ENCODE results near the gene KRAS. TPM values are rescaled to one million over a fixed set of nuclear protein-coding genes. Genes with fewer than 3 reads are reported as not detected.

Gene KRAS
- total RNA-seq, 1 experiment from 2014 or later: 47.5 TPM

GRCh38 chr12:25248137-25248536 lies 2.6 kb downstream of the KRAS start:
- H2BK20ac ChIP-seq (ENCODE audit: low read depth, low read length, poor library complexity, severe bottlenecking): no peak overlapping the region
- H2AFZ ChIP-seq (ENCODE audit: low read length): no peak overlapping the region
- H3K79me2 ChIP-seq (ENCODE audit: insufficient read depth, low read length): peaks cover 10% of the 10 kb centered on the region; the same call in 1 of the 2 replicates
- no peak overlapping the region for H3K4me2 ChIP-seq (ENCODE audit: insufficient read depth, insufficient read length, low read length)
- no peaks in the 10 kb centered on the region for H3K9me3 ChIP-seq (ENCODE audit: control insufficient read depth, low read depth, low read length)
- H3K18ac ChIP-seq (ENCODE audit: insufficient read length, low read depth, low read length): no peak overlapping the region
- no peak overlapping the region for H2BK5ac ChIP-seq (ENCODE audit: insufficient read length, low read length)
- peaks cover 0 to 31% (median 20%) of the 10 kb centered on the region in 3 experiments; a peak in 4 of 7 replicates for H3K36me3 Mint-ChIP-seq (ENCODE audit: insufficient read depth in 1 of 3, low read depth in 3 of 3)
- H3K4me1 Mint-ChIP-seq: peaks cover 23 to 35% of the 10 kb centered on the region in 2 experiments
- no peak overlapping the region for H4K91ac ChIP-seq (ENCODE audit: insufficient read length, low read depth, low read length)
- no CpG with 5 or more reads among the region's 20 CpGs for WGBS (ENCODE audit: extremely low coverage, insufficient read length, low lambda C conversion rate)
- DNase-seq: peak; percentile 43
- H3K4ac ChIP-seq (ENCODE audit: low read depth, low read length): no peak overlapping the region
- peaks cover 13% of the 10 kb centered on the region for H3K27me3 Mint-ChIP-seq (ENCODE audit: low read depth)
- H3K27me3 ChIP-seq (ENCODE audit: insufficient read depth, low read length): no peaks in the 10 kb centered on the region
- H3K79me1 ChIP-seq (ENCODE audit: insufficient read depth, low read depth, low read length, poor library complexity, severe bottlenecking): peaks cover 3% of the 10 kb centered on the region
- H3K14ac ChIP-seq (ENCODE audit: insufficient read depth, low read length): no peak overlapping the region
- H2BK120ac ChIP-seq (ENCODE audit: low read depth, low read length, poor library complexity, severe bottlenecking): no peak overlapping the region
- peak overlapping the region in 1 of 3 experiments; percentile 66; a peak in 2 of 7 replicates for H3K27ac Mint-ChIP-seq
- TF ChIP-seq CTCF (conservative IDR thresholded peaks at IDR 0.05): no peak
- H2BK15ac ChIP-seq (ENCODE audit: low read depth, low read length): no peak overlapping the region
- no peak overlapping the region for H3K27ac ChIP-seq (ENCODE audit: insufficient read length, low read depth, low read length)
- no peak overlapping the region for H3T11ph ChIP-seq (ENCODE audit: low read length)
- no peak overlapping the region for H3K56ac ChIP-seq (ENCODE audit: insufficient read length, low read depth, low read length)
- no peak overlapping the region for H3K9ac ChIP-seq (ENCODE audit: extremely low read depth, insufficient read length, low read length)
- no peaks in the 10 kb centered on the region for H3K9me3 Mint-ChIP-seq
- peak overlapping the region in 1 of 2 experiments; percentile 60; a peak in 2 of 5 replicates for H3K4me3 Mint-ChIP-seq
- H4K20me1 ChIP-seq (ENCODE audit: control insufficient read depth, insufficient read depth, insufficient read length): no peaks in the 10 kb centered on the region
- no peak overlapping the region for H4K8ac ChIP-seq (replicated peaks; ENCODE audit: insufficient read length, low read depth, low read length)
- no peak overlapping the region for H3K23ac ChIP-seq (ENCODE audit: insufficient read length, low read depth, low read length)
- no peak overlapping the region for H4K5ac ChIP-seq (ENCODE audit: insufficient read length, low read depth, low read length)
- H2AK5ac ChIP-seq (ENCODE audit: insufficient read length, low read length): no peak overlapping the region
- peaks cover 4% of the 10 kb centered on the region; the same call in 1 of the 2 replicates for H3K4me1 ChIP-seq (ENCODE audit: insufficient read depth, low read length)
- H3K23me2 ChIP-seq (ENCODE audit: insufficient read length, low read depth, low read length, poor library complexity, severe bottlenecking): peaks cover 4% of the 10 kb centered on the region
- H2BK12ac ChIP-seq (ENCODE audit: insufficient read length, low read depth, low read length): no peak overlapping the region
